HG02623 (cell line): Measurements from ENCODE around the gene ZNF76.
"Not testable (repeated sequence)": the region's sequence is repeated elsewhere in the genome, so short reads cannot be mapped to it uniquely, and the experiment has no call there.

ENCODE experiments used
- ATAC-seq: cut with Tn5 transposase; IDR thresholded peaks from one replicate; pipeline ENCODE4 v1.9.1; 2021; ENCODE audit warnings: moderate library complexity; ENCODE audit not compliant: unreplicated experiment

Gene ZNF76

GRCh38 chr6:35298625-35299140, 39.1 kb downstream of the ZNF76 start:
- ATAC-seq, result no peak

GRCh38 chr6:35299674-35300073, 40.1 kb downstream of the ZNF76 start:
- ATAC-seq, result no peak

- ATAC-seq, result no peak
These were observed 41.3 kb downstream of the ZNF76 start for GRCh38 chr6:35300848-35301247.

- peak; percentile 76 for ATAC-seq
These were observed 43.2 kb downstream of the ZNF76 start for GRCh38 chr6:35302604-35303241.

- no peak for ATAC-seq
These were observed 44.8 kb downstream of the ZNF76 start for GRCh38 chr6:35304299-35304698.

GRCh38 chr6:35305117-35305516, 45.6 kb downstream of the ZNF76 start:
- ATAC-seq, result no peak

- not testable (repeated sequence) for ATAC-seq
These were observed 47.6 kb downstream of the ZNF76 start for GRCh38 chr6:35307138-35307537.

- ATAC-seq, result not testable (repeated sequence)
These were observed 49.0 kb downstream of the ZNF76 start for GRCh38 chr6:35308543-35308942.

- no peak for ATAC-seq
These were observed 50.2 kb downstream of the ZNF76 start for GRCh38 chr6:35309611-35310264.

GRCh38 chr6:35310265-35310831, 50.8 kb downstream of the ZNF76 start:
- ATAC-seq, result no peak

- ATAC-seq, result no peak
These were observed 52.0 kb downstream of the ZNF76 start for GRCh38 chr6:35311390-35312075.

GRCh38 chr6:35312076-35312800, 52.7 kb downstream of the ZNF76 start:
- ATAC-seq, result no peak

- no peak for ATAC-seq
These were observed 53.3 kb downstream of the ZNF76 start for GRCh38 chr6:35312807-35313206.

GRCh38 chr6:35317483-35318195, 58.1 kb downstream of the ZNF76 start:
- ATAC-seq, result no peak

GRCh38 chr6:35318196-35319171, 58.9 kb downstream of the ZNF76 start:
- ATAC-seq, result no peak

- ATAC-seq, result no peak
These were observed 60.0 kb downstream of the ZNF76 start for GRCh38 chr6:35319346-35320030.

- ATAC-seq, result no peak
These were observed 60.5 kb downstream of the ZNF76 start for GRCh38 chr6:35320031-35320410.

GRCh38 chr6:35321091-35321490, 61.6 kb downstream of the ZNF76 start:
- ATAC-seq, result no peak
